HepG2 (cell line): ENCODE data around the gene CD19. TPM values are rescaled to one million over a fixed set of nuclear protein-coding genes. Genes with fewer than 3 reads are reported as not detected.
A peak's percentile ranks its signal among the peaks of the same experiment; 100 is the strongest.

Experiments used
- BRCA1 ChIP-seq: sonication (generic); formaldehyde crosslinking; IDR thresholded peaks from 2 replicates; pipeline ENCODE4 v1.4.0; 2020; ENCODE audit warnings: missing genetic modification reagents
- CBFB ChIP-seq: sonication (generic); formaldehyde crosslinking; IDR thresholded peaks from 2 replicates; pipeline ENCODE4 v1.4.0; 2020; ENCODE audit warnings: missing genetic modification reagents
- ELF4 ChIP-seq: sonication (generic); formaldehyde crosslinking; IDR thresholded peaks from 2 replicates; pipeline ENCODE4 v1.5.0; 2020; ENCODE audit warnings: missing genetic modification reagents, mild to moderate bottlenecking, moderate library complexity, borderline replicate concordance
- ESRRA ChIP-seq: sonication (generic); formaldehyde crosslinking; IDR thresholded peaks from 2 replicates; pipeline ENCODE4 v1.5.1; 2020; ENCODE audit warnings: mild to moderate bottlenecking, low read depth, missing genetic modification reagents
- ETV6 ChIP-seq: sonication (generic); formaldehyde crosslinking; conservative IDR thresholded peaks from 2 replicates; pipeline ENCODE4 v1.4.0; 2020; ENCODE audit warnings: missing genetic modification reagents
- HNF4A ChIP-seq: sonication (generic); formaldehyde crosslinking; IDR thresholded peaks from 2 replicates; pipeline ENCODE4 v1.4.0; 2020; ENCODE audit warnings: missing genetic modification reagents
- JUN ChIP-seq: sonication (generic); formaldehyde crosslinking; IDR thresholded peaks from 2 replicates; pipeline ENCODE4 v1.4.0; 2020; ENCODE audit warnings: mild to moderate bottlenecking, missing genetic modification reagents
- KLF15 ChIP-seq: sonication (generic); formaldehyde crosslinking; IDR thresholded peaks from 2 replicates; pipeline ENCODE4 v1.8.1; 2023; ENCODE audit warnings: borderline replicate concordance, mild to moderate bottlenecking, inconsistent platforms, missing genetic modification reagents, mixed read lengths
- KMT2A ChIP-seq: sonication (generic); formaldehyde crosslinking; IDR thresholded peaks from 2 replicates; pipeline ENCODE4 v1.4.0; 2020; ENCODE audit warnings: missing genetic modification reagents
- MAZ ChIP-seq, 2 experiments: sonication (generic) in 1 of 2; formaldehyde crosslinking in 1 of 2; IDR thresholded peaks; 2 replicates each; pipeline versions ENCODE4 v1.5.0 to v1.6.1; 2012 to 2020; ENCODE audit warnings: low read depth in 2 of 2, mild to moderate bottlenecking in 2 of 2, borderline replicate concordance in 1 of 2, improper control_type of control experiment in 1 of 2, low read length in 1 of 2, missing genetic modification reagents in 1 of 2, moderate library complexity in 1 of 2
- SKI ChIP-seq: fragments of 450-650 bp; IDR thresholded peaks from one replicate; pipeline ENCODE4 v1.6.1; 2018; ENCODE audit warnings: mild to moderate bottlenecking; ENCODE audit not compliant: partially characterized antibody
- TCF12 ChIP-seq, 2 experiments: fragments of 450-650 bp in 1 of 2; sonication (generic) in 1 of 2; formaldehyde crosslinking in 1 of 2; IDR thresholded peaks; 2 replicates each; pipeline versions ENCODE4 v1.6.1 to v1.8.0; 2017 to 2022; ENCODE audit warnings: antibody characterized with exemption in 1 of 2, mild to moderate bottlenecking in 1 of 2, missing genetic modification reagents in 1 of 2, moderate library complexity in 1 of 2
- ZBTB20 ChIP-seq: sonication (generic); formaldehyde crosslinking; IDR thresholded peaks from 2 replicates; pipeline ENCODE4 v1.8.1; 2023; ENCODE audit warnings: missing genetic modification reagents, low read depth, mild to moderate bottlenecking, borderline replicate concordance
- ZC3H4 ChIP-seq: sonication (generic); formaldehyde crosslinking; IDR thresholded peaks from 2 replicates; pipeline ENCODE4 v1.4.0; 2020; ENCODE audit warnings: missing genetic modification reagents, borderline replicate concordance
- ZFP37 ChIP-seq: sonication (generic); formaldehyde crosslinking; IDR thresholded peaks from 2 replicates; pipeline ENCODE4 v1.4.0; 2020; ENCODE audit warnings: missing genetic modification reagents, borderline replicate concordance
- ZNF160 ChIP-seq: sonication (generic); formaldehyde crosslinking; IDR thresholded peaks from 2 replicates; pipeline ENCODE4 v1.8.0; 2022; ENCODE audit warnings: mild to moderate bottlenecking, inconsistent platforms, missing genetic modification reagents
- ZNF205 ChIP-seq: IDR thresholded peaks from 2 replicates; pipeline ENCODE4 v1.6.1; 2018; ENCODE audit warnings: missing biosample characterization, missing genetic modification reagents
- ZNF30 ChIP-seq: sonication (generic); formaldehyde crosslinking; IDR thresholded peaks from 2 replicates; pipeline ENCODE4 v1.5.0; 2020; ENCODE audit warnings: mild to moderate bottlenecking, missing genetic modification reagents
- ZNF430 ChIP-seq: sonication (generic); formaldehyde crosslinking; IDR thresholded peaks from 2 replicates; pipeline ENCODE4 v1.9.0; 2021; ENCODE audit warnings: mild to moderate bottlenecking, missing genetic modification reagents
- ZNF441 ChIP-seq: sonication (generic); formaldehyde crosslinking; IDR thresholded peaks from 2 replicates; pipeline ENCODE4 v1.7.0; 2021; ENCODE audit warnings: missing genetic modification reagents, borderline replicate concordance
- ZNF460 ChIP-seq: sonication (generic); formaldehyde crosslinking; IDR thresholded peaks from 2 replicates; pipeline ENCODE4 v1.5.1; 2020; ENCODE audit warnings: missing genetic modification reagents, mild to moderate bottlenecking, borderline replicate concordance
- ZNF549 ChIP-seq: sonication (generic); formaldehyde crosslinking; IDR thresholded peaks from 2 replicates; pipeline ENCODE4 v1.5.0; 2020; ENCODE audit warnings: missing genetic modification reagents
- ZNF724P ChIP-seq: sonication (generic); formaldehyde crosslinking; IDR thresholded peaks from 2 replicates; pipeline ENCODE4 v1.8.0; 2022; ENCODE audit warnings: missing genetic modification reagents, borderline replicate concordance
- polyA plus RNA-seq, 8 experiments: library from polyadenylated mRNA; depleted of rRNA in 3 of 8; stranded (reverse) in 7 of 8; unstranded in 1 of 8; fragments of >200 nt; fragmentation: Illumina TruSeq in 4 of 8; extraction: Trizol in 4 of 8; gene quantifications; 2 replicates each; pipeline versions ENCODE4 v1.2.1 to v1.2.3, GENCODE V29; 2011 to 2016; ENCODE audit warnings: low read depth in 4 of 8, missing spikeins in 1 of 8, mixed read lengths in 1 of 8; ENCODE audit not compliant: insufficient read depth in 1 of 8
- total RNA-seq, 5 experiments: library from RNA; depleted of rRNA; stranded (reverse); fragments of >200 nt; fragmentation: Illumina TruSeq; extraction: Trizol; gene quantifications; 2 replicates each; pipeline ENCODE4 v1.2.3, GENCODE V29; 2016; ENCODE audit warnings: low read depth in 1 of 5
- TF ChIP-seq, protein P1 (sequence below): sonication (generic); formaldehyde crosslinking; IDR thresholded peaks from 2 replicates; pipeline ENCODE4 v1.4.0; 2020; ENCODE audit warnings: missing genetic modification reagents, mild to moderate bottlenecking, borderline replicate concordance
- TF ChIP-seq, protein P2 (sequence below): sonication (generic); formaldehyde crosslinking; IDR thresholded peaks from 2 replicates; pipeline ENCODE4 v1.8.1; 2023; ENCODE audit warnings: mild to moderate bottlenecking, missing genetic modification reagents
- TF ChIP-seq, protein P3 (sequence below): sonication (generic); formaldehyde crosslinking; IDR thresholded peaks from 2 replicates; pipeline ENCODE4 v1.4.0; 2020; ENCODE audit warnings: missing genetic modification reagents

Gene CD19
- total and polyA plus RNA-seq, 2 of the 13 experiments (the other 11 are each of a cell fraction or from before 2014, with no cell fraction given), result 0.55 to 1.1 TPM

DNA sequence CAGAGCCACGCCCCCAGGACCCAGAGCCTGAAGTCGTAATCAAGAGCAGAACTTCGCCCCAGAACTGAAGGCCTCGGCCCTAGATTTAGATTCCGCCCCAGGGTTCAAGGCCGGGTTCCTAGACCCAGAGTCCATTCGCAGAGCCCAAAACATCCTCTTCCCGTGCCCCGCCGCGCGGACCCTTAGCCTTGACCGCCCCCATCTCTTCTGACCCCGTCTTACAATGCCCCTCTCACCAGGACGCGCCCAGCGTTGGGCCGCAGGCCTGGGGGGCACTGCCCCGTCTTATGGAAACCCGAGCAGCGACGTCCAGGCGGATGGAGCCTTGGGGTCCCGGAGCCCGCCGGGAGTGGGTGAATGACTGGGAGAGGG is 5.0 kb downstream of the CD19 start (continued):
- TF ChIP-seq, protein P1, sequence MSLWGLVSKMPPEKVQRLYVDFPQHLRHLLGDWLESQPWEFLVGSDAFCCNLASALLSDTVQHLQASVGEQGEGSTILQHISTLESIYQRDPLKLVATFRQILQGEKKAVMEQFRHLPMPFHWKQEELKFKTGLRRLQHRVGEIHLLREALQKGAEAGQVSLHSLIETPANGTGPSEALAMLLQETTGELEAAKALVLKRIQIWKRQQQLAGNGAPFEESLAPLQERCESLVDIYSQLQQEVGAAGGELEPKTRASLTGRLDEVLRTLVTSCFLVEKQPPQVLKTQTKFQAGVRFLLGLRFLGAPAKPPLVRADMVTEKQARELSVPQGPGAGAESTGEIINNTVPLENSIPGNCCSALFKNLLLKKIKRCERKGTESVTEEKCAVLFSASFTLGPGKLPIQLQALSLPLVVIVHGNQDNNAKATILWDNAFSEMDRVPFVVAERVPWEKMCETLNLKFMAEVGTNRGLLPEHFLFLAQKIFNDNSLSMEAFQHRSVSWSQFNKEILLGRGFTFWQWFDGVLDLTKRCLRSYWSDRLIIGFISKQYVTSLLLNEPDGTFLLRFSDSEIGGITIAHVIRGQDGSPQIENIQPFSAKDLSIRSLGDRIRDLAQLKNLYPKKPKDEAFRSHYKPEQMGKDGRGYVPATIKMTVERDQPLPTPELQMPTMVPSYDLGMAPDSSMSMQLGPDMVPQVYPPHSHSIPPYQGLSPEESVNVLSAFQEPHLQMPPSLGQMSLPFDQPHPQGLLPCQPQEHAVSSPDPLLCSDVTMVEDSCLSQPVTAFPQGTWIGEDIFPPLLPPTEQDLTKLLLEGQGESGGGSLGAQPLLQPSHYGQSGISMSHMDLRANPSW (CRISPR knock-in tag), result no peak
- TF ChIP-seq ZNF205 (CRISPR knock-in tag) (no peak), ZFP37 (CRISPR knock-in tag) (no peak), MAZ (IDR thresholded peaks at IDR 0.05; ENCODE audit: borderline replicate concordance, low read depth, low read length) (no peak), MAZ (CRISPR knock-in tag; IDR thresholded peaks at IDR 0.05; ENCODE audit: low read depth) (no peak), SKI (peak; percentile 12), ZNF460 (CRISPR knock-in tag) (no peak), ESRRA (CRISPR knock-in tag) (0 out of 2 replicates have a peak, but pooled peaks have one; percentile 34), ZNF30 (CRISPR knock-in tag) (no peak), HNF4A (CRISPR knock-in tag) (peak; percentile 85), JUN (CRISPR knock-in tag) (0 out of 2 replicates have a peak, but pooled peaks have one; percentile 34), ZBTB20 (no peak), ELF4 (CRISPR knock-in tag) (no peak), ZNF160 (CRISPR knock-in tag) (peak; percentile 34; the same call in 1 of the 2 replicates), CBFB (CRISPR knock-in tag) (no peak), ETV6 (CRISPR knock-in tag) (no peak), ZNF724P (CRISPR knock-in tag) (no peak), KLF15 (CRISPR knock-in tag) (no peak), TCF12 (IDR thresholded peaks at IDR 0.05) (no peak), TCF12 (CRISPR knock-in tag; IDR thresholded peaks at IDR 0.05) (no peak), ZNF441 (CRISPR knock-in tag) (peak; percentile 22; the same call in 1 of the 2 replicates), ZNF430 (CRISPR knock-in tag) (peak; percentile 70), ZNF549 (CRISPR knock-in tag) (no peak), BRCA1 (CRISPR knock-in tag) (no peak; the same call in 1 of the 2 replicates), KMT2A (no peak), ZC3H4 (CRISPR knock-in tag) (no peak)
- TF ChIP-seq, protein P2, sequence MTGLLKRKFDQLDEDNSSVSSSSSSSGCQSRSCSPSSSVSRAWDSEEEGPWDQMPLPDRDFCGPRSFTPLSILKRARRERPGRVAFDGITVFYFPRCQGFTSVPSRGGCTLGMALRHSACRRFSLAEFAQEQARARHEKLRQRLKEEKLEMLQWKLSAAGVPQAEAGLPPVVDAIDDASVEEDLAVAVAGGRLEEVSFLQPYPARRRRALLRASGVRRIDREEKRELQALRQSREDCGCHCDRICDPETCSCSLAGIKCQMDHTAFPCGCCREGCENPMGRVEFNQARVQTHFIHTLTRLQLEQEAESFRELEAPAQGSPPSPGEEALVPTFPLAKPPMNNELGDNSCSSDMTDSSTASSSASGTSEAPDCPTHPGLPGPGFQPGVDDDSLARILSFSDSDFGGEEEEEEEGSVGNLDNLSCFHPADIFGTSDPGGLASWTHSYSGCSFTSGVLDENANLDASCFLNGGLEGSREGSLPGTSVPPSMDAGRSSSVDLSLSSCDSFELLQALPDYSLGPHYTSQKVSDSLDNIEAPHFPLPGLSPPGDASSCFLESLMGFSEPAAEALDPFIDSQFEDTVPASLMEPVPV, result no peak
- TF ChIP-seq, protein P3, sequence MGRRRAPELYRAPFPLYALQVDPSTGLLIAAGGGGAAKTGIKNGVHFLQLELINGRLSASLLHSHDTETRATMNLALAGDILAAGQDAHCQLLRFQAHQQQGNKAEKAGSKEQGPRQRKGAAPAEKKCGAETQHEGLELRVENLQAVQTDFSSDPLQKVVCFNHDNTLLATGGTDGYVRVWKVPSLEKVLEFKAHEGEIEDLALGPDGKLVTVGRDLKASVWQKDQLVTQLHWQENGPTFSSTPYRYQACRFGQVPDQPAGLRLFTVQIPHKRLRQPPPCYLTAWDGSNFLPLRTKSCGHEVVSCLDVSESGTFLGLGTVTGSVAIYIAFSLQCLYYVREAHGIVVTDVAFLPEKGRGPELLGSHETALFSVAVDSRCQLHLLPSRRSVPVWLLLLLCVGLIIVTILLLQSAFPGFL (CRISPR knock-in tag), result no peak
